HuH-7.5 (cell line): ENCODE results near the gene CMYA5.
"Not testable (repeated sequence)": the region's sequence is repeated elsewhere in the genome, so short reads cannot be mapped to it uniquely, and the experiment has no call there.

Source experiments
- DNase-seq: peaks from one replicate; pipeline ENCODE4 v3.0.0; 2011; ENCODE audit warnings: low spot score

The CMYA5 gene

DNA sequence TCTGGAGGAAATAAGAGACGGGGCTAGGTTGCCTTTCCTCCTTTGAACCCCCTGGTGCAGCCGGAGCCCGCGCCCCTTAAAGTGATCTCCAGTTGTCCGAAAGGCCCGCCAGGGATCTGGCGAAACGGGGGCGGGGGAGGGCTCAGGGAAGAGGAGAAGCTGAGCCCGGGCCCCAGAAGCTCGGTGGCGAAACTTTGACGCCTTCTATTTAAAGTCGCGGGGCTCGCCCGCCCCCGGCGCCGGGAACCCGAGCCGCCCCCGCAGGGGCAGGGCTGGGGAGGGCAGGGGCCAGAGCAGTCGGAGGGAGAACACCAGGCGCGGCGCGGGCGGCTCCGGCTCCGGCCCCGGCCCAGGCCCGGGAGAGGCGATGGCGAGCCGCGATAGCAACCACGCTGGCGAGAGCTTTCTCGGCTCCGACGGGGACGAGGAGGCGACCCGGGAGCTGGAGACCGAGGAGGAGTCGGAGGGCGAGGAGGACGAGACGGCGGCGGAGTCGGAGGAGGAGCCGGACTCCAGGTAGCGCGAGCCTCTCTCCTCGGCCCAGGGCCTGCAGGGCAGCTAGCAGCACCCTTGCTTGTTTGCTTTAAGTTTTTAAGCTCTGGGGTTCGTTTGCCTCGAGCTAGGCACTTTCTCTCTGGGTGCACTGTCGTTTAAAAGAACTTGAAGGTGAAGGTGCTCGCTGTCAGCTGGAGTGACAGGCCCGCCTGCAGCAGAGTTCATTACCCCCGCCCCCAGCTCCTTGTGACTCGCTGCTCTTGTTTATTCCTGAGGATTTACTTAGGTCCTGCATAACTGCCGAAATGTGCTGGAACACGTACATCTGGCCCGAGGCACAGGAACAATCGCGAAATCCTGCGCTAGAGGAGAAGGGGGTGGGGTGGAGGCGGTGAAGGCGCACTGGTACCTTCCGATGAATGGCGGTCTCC, at the start of gene CMYA5:
Gene CMYA5 (plus strand): TSS at position 296 of the 926 bp plus-strand sequence. CDS start 72 bp downstream, at position 368.
- peak; percentile 19 for DNase-seq

GRCh38 chr5:79640571-79641055, 49.0 kb upstream of the CMYA5 start:
- DNase-seq = no peak

- no peak for DNase-seq
Measured at GRCh38 chr5:79641414-79641813, 48.2 kb upstream of the CMYA5 start.

- no peak for DNase-seq
Measured at GRCh38 chr5:79642210-79642609, 47.4 kb upstream of the CMYA5 start.

GRCh38 chr5:79653843-79654242, 35.8 kb upstream of the CMYA5 start:
- no peak for DNase-seq

- no peak for DNase-seq
Measured at GRCh38 chr5:79663212-79663611, 26.4 kb upstream of the CMYA5 start.

GRCh38 chr5:79666758-79667157, 22.9 kb upstream of the CMYA5 start:
- DNase-seq = no peak

DNA sequence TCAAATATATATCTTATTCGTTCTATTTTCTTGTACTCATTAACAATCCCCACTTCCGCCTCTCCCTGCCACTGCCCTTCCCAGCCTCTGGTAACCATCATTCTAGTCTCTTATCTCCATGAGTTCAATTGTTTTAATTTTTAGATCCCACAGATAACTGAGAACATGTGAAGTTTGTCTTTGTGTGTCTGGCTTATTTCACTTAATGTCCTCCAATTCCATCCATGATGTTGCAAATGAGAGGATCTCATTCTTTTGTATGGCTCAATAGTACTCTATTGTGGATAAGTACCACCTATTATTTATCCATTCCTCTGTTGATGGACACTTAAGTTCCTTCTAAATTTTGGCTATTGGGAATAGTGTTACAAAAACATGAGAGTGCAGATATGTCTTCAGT, 17.2 kb upstream of the CMYA5 start:
- DNase-seq = no peak

DNA sequence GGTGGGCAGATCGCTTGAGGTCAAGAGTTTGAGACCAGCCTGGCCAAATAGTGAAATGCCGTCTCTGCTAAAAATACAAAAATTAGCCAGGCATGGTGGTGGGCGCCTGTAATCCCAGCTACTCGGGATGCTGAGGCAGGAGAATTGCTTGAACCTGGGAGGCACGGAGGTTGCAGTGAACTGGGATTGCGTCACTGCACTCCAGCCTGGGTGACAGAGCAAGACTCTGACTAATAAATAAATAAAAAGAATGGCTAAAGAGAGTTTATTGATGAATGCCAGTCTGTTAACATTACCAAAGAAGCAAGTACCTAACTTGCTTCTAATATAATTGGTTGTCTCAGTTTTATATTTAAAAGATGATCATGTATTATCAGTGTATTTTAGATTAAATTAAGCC, 13.3 kb upstream of the CMYA5 start:
- DNase-seq = not testable (repeated sequence)

GRCh38 chr5:79682102-79682501, 7.5 kb upstream of the CMYA5 start:
- DNase-seq = not testable (repeated sequence)

DNA sequence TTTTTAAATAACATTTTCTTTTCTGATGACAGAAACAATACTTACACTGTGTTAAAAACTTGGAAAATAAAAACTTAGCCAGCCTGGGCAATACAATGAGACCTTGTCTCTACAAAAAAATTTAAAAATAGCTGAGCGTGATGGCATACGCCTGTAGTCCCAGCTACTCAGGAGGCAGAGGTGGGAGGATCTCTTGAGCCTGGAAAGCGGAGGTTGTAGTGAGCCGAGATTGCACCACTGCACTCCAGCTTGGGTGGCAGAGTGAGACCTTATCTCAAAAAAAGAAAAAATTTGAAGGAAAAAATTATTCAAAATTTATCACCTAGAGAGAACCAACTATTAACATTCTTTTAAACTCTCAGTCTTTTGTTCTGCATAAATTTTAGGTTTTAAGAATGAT, 4.9 kb upstream of the CMYA5 start:
- DNase-seq = no peak

- no peak for DNase-seq
Measured at GRCh38 chr5:79685627-79686026, 4.0 kb upstream of the CMYA5 start.

DNA sequence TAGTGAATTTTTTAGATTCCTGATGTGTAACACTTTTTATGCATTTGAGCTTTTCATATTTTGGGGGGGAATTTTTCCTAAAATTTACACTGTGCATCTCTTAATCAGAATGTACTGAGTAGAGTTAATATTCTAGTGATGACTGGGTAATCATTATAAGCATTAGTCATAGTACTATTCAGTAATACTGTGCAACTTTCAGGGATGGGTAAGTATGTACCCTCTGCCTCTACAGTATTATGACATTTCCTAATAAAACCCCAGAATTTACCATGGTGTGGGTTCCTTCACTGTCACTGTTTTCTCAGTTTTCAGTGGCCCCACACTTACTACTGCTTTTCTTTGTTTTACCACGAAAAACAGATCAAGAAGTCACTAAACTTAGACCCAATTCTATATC, 2.8 kb upstream of the CMYA5 start:
- no peak for DNase-seq

GRCh38 chr5:79687889-79688288, 1.7 kb upstream of the CMYA5 start:
- DNase-seq = no peak

- no peak for DNase-seq
Measured at GRCh38 chr5:79691007-79691406, 1.4 kb downstream of the CMYA5 start.

- no peak for DNase-seq
Measured at GRCh38 chr5:79692596-79692995, 3.0 kb downstream of the CMYA5 start.

GRCh38 chr5:79694183-79694582, 4.5 kb downstream of the CMYA5 start:
- DNase-seq = no peak

- DNase-seq = no peak
Measured at GRCh38 chr5:79694652-79695051, 5.0 kb downstream of the CMYA5 start.

GRCh38 chr5:79695526-79695925, 5.9 kb downstream of the CMYA5 start:
- DNase-seq = no peak

DNA sequence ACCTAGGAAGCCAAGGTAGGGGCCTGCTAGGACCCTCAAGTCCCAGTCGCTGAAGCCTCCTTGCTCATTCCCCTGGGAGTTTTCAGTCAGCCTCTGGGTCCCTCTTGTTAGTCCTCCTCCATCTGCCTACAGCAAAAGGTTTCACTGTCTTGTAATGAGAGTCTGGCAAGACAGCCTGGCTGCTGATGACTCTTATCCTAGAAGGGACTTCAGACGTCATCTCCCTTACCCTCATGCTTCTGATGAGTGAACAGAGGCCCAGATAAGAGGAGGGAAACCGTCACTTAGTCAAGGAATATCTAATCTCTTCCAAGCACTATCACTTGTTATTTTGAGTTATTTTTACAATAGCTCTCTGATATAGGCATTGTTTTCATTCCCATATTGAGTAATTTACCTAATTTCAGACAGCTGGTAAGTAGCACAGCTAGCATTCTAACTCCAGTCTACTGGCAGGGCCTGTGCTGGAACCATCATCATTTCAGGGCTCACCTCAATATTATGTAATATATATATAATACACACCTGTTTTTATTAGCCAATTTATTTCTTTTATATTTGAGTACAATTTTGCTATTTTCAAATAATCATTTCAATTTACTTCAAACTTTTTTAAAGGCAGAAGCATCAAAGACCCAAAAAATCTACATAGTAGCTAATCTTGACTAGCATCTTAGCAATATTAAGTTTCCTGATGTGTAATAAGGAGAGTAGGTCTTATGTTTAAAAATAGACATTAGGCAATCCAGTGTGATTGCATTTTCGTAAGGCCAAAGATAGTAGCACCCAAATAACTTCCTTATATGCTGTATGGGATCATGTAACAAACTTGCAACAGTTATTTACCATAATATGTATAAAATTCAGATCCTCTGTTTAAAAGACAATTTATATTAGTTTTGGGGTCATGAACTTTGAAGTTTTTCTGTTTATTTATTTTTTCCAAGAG, 7.9 kb downstream of the CMYA5 start:
- no peak for DNase-seq

DNA sequence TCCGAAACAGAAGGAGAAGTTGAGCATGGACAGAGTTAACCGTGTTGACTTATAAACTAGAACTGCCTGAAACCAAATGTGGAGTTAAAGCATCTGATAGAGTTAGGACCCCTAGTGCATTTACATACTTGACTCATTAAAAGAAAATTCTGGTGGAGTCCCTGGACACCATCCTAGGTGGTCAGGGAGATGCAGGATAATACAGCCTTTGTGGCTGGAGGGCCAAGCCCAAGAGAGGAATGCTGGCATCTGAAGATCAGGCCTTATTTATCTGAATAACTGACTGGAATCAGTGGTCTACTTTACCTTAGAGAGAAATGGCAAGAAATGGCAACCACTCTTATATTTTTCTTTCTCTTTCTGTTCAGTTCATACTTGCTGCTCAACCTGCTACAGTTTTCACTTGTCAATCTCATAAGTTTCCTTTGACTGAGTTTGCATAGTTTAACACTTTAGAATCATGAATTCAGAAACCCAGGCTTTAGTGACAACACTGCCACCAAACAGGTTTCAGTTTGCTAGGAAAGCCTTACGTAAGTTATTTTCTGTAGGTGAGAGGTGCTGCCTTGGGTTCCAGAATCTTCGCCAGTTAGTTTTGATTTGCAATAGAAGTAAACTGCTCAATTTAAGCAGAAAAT, 10.2 kb downstream of the CMYA5 start:
- no peak for DNase-seq
